Muscle layer of colon (tissue), 2 donors: ENCODE measurements around the gene MYO18A.
"Not testable (repeated sequence)": the region's sequence is repeated elsewhere in the genome, so short reads cannot be mapped to it uniquely, and the experiment has no call there.

ENCODE experiments used
- H3K27ac ChIP-seq: one replicate; pipeline ENCODE4 v1.7.0; 2013; ENCODE audit warnings: low read depth, mild to moderate bottlenecking, low read length, moderate library complexity
- H3K27me3 ChIP-seq, 2 donors: one replicate each; pipeline ENCODE4 v1.7.0; 2013; ENCODE audit warnings: low read length in 2 of 2, mild to moderate bottlenecking in 2 of 2; ENCODE audit not compliant: insufficient read depth in 2 of 2, control insufficient read depth in 1 of 2
- H3K36me3 ChIP-seq: one replicate; pipeline ENCODE4 v1.7.0; 2013; ENCODE audit warnings: mild to moderate bottlenecking, low read length; ENCODE audit not compliant: insufficient read depth
- H3K4me1 ChIP-seq: one replicate; pipeline ENCODE4 v1.7.0; 2013; ENCODE audit warnings: mild to moderate bottlenecking, low read length; ENCODE audit not compliant: insufficient read depth
- H3K4me3 ChIP-seq, 2 donors: one replicate each; pipeline ENCODE4 v1.7.0; 2013; ENCODE audit warnings: low read length in 2 of 2, low read depth in 1 of 2, mild to moderate bottlenecking in 1 of 2, moderate library complexity in 1 of 2
- H3K9ac ChIP-seq: one replicate; pipeline ENCODE4 v1.7.0; 2013; ENCODE audit warnings: low read length
- H3K9me3 ChIP-seq: one replicate; pipeline ENCODE4 v1.7.0; 2013; ENCODE audit warnings: mild to moderate bottlenecking, low read length
- donor health status: abdominal sarcoma.
- donor health status: Adenocarcinoma of cecum.

Gene MYO18A

GRCh38 chr17:29175349-29175748 lies 4.8 kb downstream of the MYO18A start:
- Histone ChIP-seq H3K36me3 (no peaks in the 10 kb centered on the region), H3K4me3 (no peak overlapping the region), H3K4me1 (peaks cover 22% of the 10 kb centered on the region), H3K9me3 (no peaks in the 10 kb centered on the region), H3K27ac (no peak overlapping the region), H3K9ac (no peak overlapping the region), H3K27me3 (no peaks in the 10 kb centered on the region)

- H3K4me3 ChIP-seq, result no peak overlapping the region
- H3K4me1 ChIP-seq, result peaks cover 7% of the 10 kb centered on the region
- no peaks in the 10 kb centered on the region for H3K36me3 ChIP-seq
- no peak overlapping the region for H3K27ac ChIP-seq
- H3K27me3 ChIP-seq, result no peaks in the 10 kb centered on the region
- H3K9me3 ChIP-seq, result no peaks in the 10 kb centered on the region
- H3K9ac ChIP-seq, result no peak overlapping the region
Measured at GRCh38 chr17:29172589-29172988, 7.6 kb downstream of the MYO18A start.

- Histone ChIP-seq H3K27ac (no peak overlapping the region), H3K9me3 (no peaks in the 10 kb centered on the region), H3K4me3 (no peak overlapping the region), H3K9ac (no peak overlapping the region), H3K4me1 (no peaks in the 10 kb centered on the region), H3K36me3 (peaks cover 8% of the 10 kb centered on the region), H3K27me3 (no peaks in the 10 kb centered on the region)
Measured at GRCh38 chr17:29170682-29171081, 9.5 kb downstream of the MYO18A start.

- Histone ChIP-seq H3K4me3 (no peak overlapping the region), H3K27ac (no peak overlapping the region), H3K9ac (no peak overlapping the region), H3K4me1 (no peaks in the 10 kb centered on the region), H3K9me3 (no peaks in the 10 kb centered on the region), H3K27me3 (no peaks in the 10 kb centered on the region), H3K36me3 (peaks cover 14% of the 10 kb centered on the region)
Measured at GRCh38 chr17:29169806-29170591, 10.2 kb downstream of the MYO18A start.

- H3K27me3 ChIP-seq, H3K9ac ChIP-seq, H3K9me3 ChIP-seq, H3K4me3 ChIP-seq, H3K27ac ChIP-seq, H3K4me1 ChIP-seq: not testable (repeated sequence)
- peaks cover 16% of the 10 kb centered on the region for H3K36me3 ChIP-seq
Measured at GRCh38 chr17:29168759-29169126, 11.5 kb downstream of the MYO18A start.

GRCh38 chr17:29168079-29168758 lies 12.0 kb downstream of the MYO18A start:
- H3K9ac ChIP-seq, result no peak overlapping the region
- H3K4me3 ChIP-seq, result no peak overlapping the region

GRCh38 chr17:29167393-29168078 lies 12.7 kb downstream of the MYO18A start:
- Histone ChIP-seq H3K9ac (no peak overlapping the region), H3K4me1 (no peaks in the 10 kb centered on the region), H3K27me3 (no peaks in the 10 kb centered on the region), H3K4me3 (no peak overlapping the region), H3K9me3 (no peaks in the 10 kb centered on the region), H3K36me3 (peaks cover 26% of the 10 kb centered on the region), H3K27ac (no peak overlapping the region)

More at GRCh38 chr17:29168079-29168758, 12.0 kb downstream of the MYO18A start:
- Histone ChIP-seq H3K9me3 (no peaks in the 10 kb centered on the region), H3K36me3 (peaks cover 19% of the 10 kb centered on the region), H3K4me1 (no peaks in the 10 kb centered on the region), H3K27ac (no peak overlapping the region), H3K27me3 (no peaks in the 10 kb centered on the region)

- Histone ChIP-seq H3K27me3 (no peaks in the 10 kb centered on the region), H3K36me3 (peaks cover 28% of the 10 kb centered on the region), H3K9me3 (no peaks in the 10 kb centered on the region), H3K4me1 (no peaks in the 10 kb centered on the region), H3K27ac (no peak overlapping the region), H3K4me3 (no peak overlapping the region), H3K9ac (no peak overlapping the region)
Measured at GRCh38 chr17:29166507-29166887, 13.7 kb downstream of the MYO18A start.

- no peaks in the 10 kb centered on the region for H3K4me1 ChIP-seq
- no peaks in the 10 kb centered on the region for H3K27me3 ChIP-seq
- no peak overlapping the region for H3K27ac ChIP-seq
- H3K9ac ChIP-seq, result no peak overlapping the region
- no peaks in the 10 kb centered on the region for H3K9me3 ChIP-seq
- H3K4me3 ChIP-seq, result no peak overlapping the region
- peaks cover 28% of the 10 kb centered on the region for H3K36me3 ChIP-seq
Measured at GRCh38 chr17:29165800-29166506, 14.2 kb downstream of the MYO18A start.

- no peak overlapping the region for H3K27ac ChIP-seq
- no peaks in the 10 kb centered on the region for H3K4me1 ChIP-seq
- no peak overlapping the region for H3K9ac ChIP-seq
- no peaks in the 10 kb centered on the region for H3K9me3 ChIP-seq
- H3K4me3 ChIP-seq, result no peak overlapping the region
- peaks cover 28% of the 10 kb centered on the region for H3K36me3 ChIP-seq
- H3K27me3 ChIP-seq, result no peaks in the 10 kb centered on the region
Measured at GRCh38 chr17:29165261-29165660, 14.9 kb downstream of the MYO18A start.

GRCh38 chr17:29163563-29163962 lies 16.6 kb downstream of the MYO18A start:
- Histone ChIP-seq H3K9me3 (no peaks in the 10 kb centered on the region), H3K9ac (no peak overlapping the region), H3K4me1 (peaks cover 14% of the 10 kb centered on the region), H3K27ac (no peak overlapping the region), H3K4me3 (no peak overlapping the region), H3K27me3 (no peaks in the 10 kb centered on the region), H3K36me3 (peaks cover 28% of the 10 kb centered on the region)
